ENCODE measurements around the gene APOL3.
"Not testable (repeated sequence)": the region's sequence is repeated elsewhere in the genome, so short reads cannot be mapped to it uniquely, and the experiment has no call there.

The APOL3 gene

DNA sequence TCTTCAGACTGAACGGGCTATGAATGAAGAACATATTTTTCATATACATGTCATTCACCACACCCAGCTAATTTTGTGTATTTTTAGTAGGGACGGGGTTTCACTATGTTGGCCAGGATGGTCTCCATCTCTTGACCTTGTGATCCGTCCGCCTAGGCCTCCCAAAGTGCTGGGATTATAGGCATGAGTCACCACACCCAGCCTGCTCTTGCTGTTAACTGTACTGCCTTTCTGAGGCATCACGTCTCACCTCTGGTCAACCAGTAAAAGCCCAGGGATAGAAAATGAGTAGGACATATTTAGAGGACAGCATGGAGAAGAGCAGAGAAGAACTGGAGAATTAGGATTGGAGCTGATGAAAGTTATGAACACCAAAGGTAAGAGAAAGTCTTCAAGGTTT lies 55.6 kb downstream of the APOL3 start:
- H3K4me3 ChIP-seq (ENCODE audit: low read depth, low read length): no peak overlapping the region
- H3K9me3 ChIP-seq (ENCODE audit: control insufficient read depth, insufficient read depth, low read length): no peaks in the 10 kb centered on the region
- no peak overlapping the region for H3K9ac ChIP-seq (ENCODE audit: low read depth, low read length)
- H3K36me3 ChIP-seq (ENCODE audit: control insufficient read depth, insufficient read depth, low read length): no peaks in the 10 kb centered on the region
- no peaks in the 10 kb centered on the region for H3K4me1 ChIP-seq (ENCODE audit: control insufficient read depth, insufficient read depth, low read length)
- H3K27me3 ChIP-seq (ENCODE audit: control insufficient read depth, insufficient read depth, low read length): no peaks in the 10 kb centered on the region

DNA sequence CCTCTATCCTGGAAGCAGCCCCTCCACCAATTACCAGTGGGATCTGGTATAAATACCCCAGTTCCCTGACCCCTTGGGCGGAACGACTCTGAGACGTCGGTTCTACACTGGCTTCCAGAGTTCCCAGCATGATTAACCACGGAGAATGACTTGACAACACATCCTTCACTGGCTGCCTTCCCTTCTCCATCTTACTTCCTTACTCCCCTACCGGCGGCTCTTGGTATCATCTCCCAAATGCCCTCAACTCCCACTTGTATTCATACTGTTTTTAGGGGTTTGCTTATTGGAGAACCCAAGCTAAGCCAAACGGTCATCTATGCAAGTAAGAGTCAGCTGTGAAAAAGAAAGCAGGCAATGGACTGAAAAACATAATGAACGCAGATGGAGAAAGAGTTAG lies 56.1 kb downstream of the APOL3 start:
- Histone ChIP-seq H3K27me3 (ENCODE audit: control insufficient read depth, insufficient read depth, low read length) (no peaks in the 10 kb centered on the region), H3K4me1 (ENCODE audit: control insufficient read depth, insufficient read depth, low read length) (no peaks in the 10 kb centered on the region), H3K9ac (ENCODE audit: low read depth, low read length) (no peak overlapping the region), H3K9me3 (ENCODE audit: control insufficient read depth, insufficient read depth, low read length) (no peaks in the 10 kb centered on the region), H3K36me3 (ENCODE audit: control insufficient read depth, insufficient read depth, low read length) (no peaks in the 10 kb centered on the region), H3K4me3 (ENCODE audit: low read depth, low read length) (no peak overlapping the region)

DNA sequence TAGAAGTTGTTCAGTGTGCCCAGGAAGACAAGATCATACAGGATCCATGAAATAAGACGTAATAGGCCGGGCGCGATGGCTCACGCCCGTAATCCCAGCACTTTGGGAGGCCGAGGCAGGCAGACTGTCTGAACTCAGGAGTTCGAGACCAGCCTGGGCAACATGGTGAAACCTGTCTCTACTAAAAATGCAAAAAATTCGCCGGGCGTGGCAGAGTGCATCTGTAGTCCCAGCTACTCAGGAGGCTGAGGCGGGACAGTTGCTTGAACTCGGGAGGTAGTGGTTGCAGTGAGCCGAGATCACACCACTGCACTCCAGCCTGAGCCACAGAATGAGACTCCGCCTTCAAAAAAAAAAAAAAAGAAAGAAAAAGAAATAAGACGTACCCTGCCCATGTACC lies 56.7 kb downstream of the APOL3 start:
- no peaks in the 10 kb centered on the region for H3K36me3 ChIP-seq (ENCODE audit: control insufficient read depth, insufficient read depth, low read length)
- no peak overlapping the region for H3K9ac ChIP-seq (ENCODE audit: low read depth, low read length)
- H3K9me3 ChIP-seq (ENCODE audit: control insufficient read depth, insufficient read depth, low read length): no peaks in the 10 kb centered on the region
- H3K4me1 ChIP-seq (ENCODE audit: control insufficient read depth, insufficient read depth, low read length): no peaks in the 10 kb centered on the region
- H3K27me3 ChIP-seq (ENCODE audit: control insufficient read depth, insufficient read depth, low read length): no peaks in the 10 kb centered on the region
- no peak overlapping the region for H3K4me3 ChIP-seq (ENCODE audit: low read depth, low read length)

DNA sequence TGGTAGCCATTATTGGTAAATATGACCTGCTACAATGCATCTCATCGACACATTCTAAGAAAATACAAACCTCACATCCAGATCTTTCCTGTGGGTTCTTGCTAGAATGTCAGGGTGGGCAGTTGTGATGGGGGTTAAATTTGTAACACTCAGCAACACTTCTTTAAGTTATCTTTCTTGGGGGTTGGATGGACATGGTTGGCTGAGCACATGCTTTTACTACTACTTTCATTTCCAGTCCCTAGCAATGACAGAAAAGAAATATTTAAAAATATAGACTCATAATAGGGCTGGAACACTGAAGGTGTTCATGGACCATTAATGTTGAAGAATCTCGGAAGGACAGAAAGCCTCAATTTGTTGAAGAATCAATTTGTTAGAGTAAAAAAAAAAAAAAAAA lies 57.6 kb downstream of the APOL3 start:
- Histone ChIP-seq H3K4me1 (ENCODE audit: control insufficient read depth, insufficient read depth, low read length) (no peaks in the 10 kb centered on the region), H3K9me3 (ENCODE audit: control insufficient read depth, insufficient read depth, low read length) (no peaks in the 10 kb centered on the region), H3K27me3 (ENCODE audit: control insufficient read depth, insufficient read depth, low read length) (no peaks in the 10 kb centered on the region), H3K9ac (ENCODE audit: low read depth, low read length) (no peak overlapping the region), H3K4me3 (ENCODE audit: low read depth, low read length) (no peak overlapping the region), H3K36me3 (ENCODE audit: control insufficient read depth, insufficient read depth, low read length) (no peaks in the 10 kb centered on the region)

DNA sequence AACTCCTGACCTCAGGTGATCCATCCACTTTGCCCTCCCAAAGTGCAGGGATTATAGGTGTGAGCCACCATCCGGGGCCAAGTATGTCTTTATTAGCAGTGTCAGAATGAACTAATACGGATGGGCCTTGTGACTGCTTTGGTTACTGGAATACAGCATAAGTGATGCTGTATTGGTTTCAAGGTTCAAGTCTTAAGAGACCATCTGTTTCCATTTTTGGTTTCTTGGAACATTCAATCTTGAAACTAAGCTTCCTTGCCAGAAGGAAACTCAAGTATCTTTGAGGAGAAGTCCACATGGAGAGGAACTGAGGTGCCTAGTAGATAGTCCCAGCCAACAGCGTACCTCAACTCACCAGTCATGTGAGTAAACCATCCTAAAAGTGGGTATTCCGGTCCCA lies 58.8 kb downstream of the APOL3 start:
- Histone ChIP-seq H3K27me3 (ENCODE audit: control insufficient read depth, insufficient read depth, low read length) (no peaks in the 10 kb centered on the region), H3K9me3 (ENCODE audit: control insufficient read depth, insufficient read depth, low read length) (no peaks in the 10 kb centered on the region), H3K36me3 (ENCODE audit: control insufficient read depth, insufficient read depth, low read length) (no peaks in the 10 kb centered on the region), H3K4me1 (ENCODE audit: control insufficient read depth, insufficient read depth, low read length) (no peaks in the 10 kb centered on the region), H3K4me3 (ENCODE audit: low read depth, low read length) (no peak overlapping the region), H3K9ac (ENCODE audit: low read depth, low read length) (no peak overlapping the region)

DNA sequence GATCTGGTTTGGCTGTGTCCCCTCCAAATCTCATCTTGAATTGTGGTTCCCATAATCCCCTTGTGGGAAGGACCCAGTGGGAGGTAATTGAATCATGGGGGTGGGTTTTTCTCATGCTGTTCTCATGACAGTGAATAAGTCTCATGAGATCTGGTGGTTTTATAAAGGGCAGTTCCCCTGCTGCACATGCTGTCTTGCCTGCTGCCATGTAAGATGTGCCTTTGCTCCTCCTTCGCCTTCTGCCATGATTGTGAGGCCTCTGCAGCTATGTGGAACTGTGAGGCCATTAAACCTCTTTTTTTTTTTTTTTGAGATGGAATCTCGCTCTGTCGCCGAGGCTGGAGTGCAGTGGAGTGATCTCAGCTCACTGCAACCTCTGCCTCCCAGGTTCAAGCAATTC lies 59.6 kb downstream of the APOL3 start:
- H3K27me3 ChIP-seq (ENCODE audit: control insufficient read depth, insufficient read depth, low read length); H3K4me1 ChIP-seq (ENCODE audit: control insufficient read depth, insufficient read depth, low read length); H3K36me3 ChIP-seq (ENCODE audit: control insufficient read depth, insufficient read depth, low read length); H3K9me3 ChIP-seq (ENCODE audit: control insufficient read depth, insufficient read depth, low read length); H3K4me3 ChIP-seq (ENCODE audit: low read depth, low read length); H3K9ac ChIP-seq (ENCODE audit: low read depth, low read length): not testable (repeated sequence)

DNA sequence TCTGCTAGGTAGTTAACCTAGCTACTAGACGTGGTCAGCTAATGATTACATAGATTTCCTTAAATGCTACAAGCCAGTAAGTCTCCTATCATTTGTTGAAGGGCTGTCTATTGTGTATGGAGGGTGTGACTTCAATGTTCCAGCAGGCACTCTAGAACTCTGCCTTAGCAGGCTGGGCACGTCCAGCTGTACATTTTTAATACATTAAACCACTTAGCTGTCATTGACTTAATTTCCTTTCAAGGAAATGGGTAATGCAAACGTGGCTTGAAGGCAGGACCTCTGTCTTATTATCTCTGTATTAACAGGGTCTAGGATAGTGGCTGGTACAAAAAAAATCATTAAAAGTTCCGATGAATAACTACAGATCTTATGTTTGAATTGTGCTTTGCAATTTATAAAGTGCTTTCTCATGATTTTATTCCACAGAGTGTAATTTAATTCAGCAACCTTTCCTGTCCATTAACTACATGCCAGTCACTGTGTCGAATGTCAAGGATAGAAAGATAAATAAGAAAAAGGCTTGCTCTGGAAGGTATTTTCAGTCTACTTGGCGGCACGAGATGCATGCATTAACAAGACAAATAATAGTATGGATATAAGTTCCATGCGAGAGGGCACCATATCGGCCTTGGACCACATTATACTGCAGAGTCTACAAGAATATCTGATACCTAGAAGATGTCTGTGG lies 60.3 kb downstream of the APOL3 start:
- Histone ChIP-seq H3K9ac (ENCODE audit: low read depth, low read length) (no peak overlapping the region), H3K27me3 (ENCODE audit: control insufficient read depth, insufficient read depth, low read length) (no peaks in the 10 kb centered on the region), H3K4me1 (ENCODE audit: control insufficient read depth, insufficient read depth, low read length) (no peaks in the 10 kb centered on the region), H3K4me3 (ENCODE audit: low read depth, low read length) (no peak overlapping the region), H3K36me3 (ENCODE audit: control insufficient read depth, insufficient read depth, low read length) (no peaks in the 10 kb centered on the region), H3K9me3 (ENCODE audit: control insufficient read depth, insufficient read depth, low read length) (no peaks in the 10 kb centered on the region)

DNA sequence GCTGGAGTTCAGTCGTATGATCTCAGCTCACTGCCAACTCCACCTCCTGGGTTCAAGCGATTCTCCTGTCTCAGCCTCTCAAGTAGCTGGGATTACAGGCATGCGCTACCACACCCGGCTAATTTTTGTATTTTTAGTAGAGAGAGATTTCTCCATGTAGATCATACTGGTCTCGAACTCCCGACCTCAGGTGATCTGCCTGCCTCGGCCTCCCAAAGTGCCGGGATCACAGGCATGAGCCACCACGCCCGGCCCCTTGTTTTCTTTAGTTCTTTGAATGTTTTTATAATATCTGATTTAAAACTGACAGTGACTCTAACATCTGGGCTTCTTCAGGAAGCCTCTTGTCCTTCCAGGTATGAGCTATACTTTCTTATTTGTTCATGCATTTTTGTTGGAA lies 61.0 kb downstream of the APOL3 start:
- H3K9ac ChIP-seq (ENCODE audit: low read depth, low read length); H3K9me3 ChIP-seq (ENCODE audit: control insufficient read depth, insufficient read depth, low read length): not testable (repeated sequence)

DNA sequence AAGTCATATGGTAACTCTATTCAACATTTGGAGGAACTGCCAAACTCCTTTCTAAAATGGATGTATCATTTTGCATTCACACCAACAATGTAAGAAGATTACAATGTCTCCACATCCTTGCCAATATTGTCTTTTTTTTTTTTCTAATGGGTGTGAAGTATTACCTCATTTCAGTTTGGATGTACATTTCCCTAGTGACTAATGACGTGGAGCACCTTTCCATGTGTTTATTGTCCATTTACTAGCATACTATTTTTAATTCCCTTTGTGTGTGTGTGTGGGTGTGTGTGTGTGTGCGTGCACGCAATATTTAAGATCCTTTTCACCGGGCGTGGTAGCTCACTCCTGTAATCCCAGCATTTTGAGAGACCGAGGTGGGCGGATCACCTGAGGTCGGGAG lies 62.7 kb downstream of the APOL3 start:
- Histone ChIP-seq H3K9me3 (ENCODE audit: control insufficient read depth, insufficient read depth, low read length) (no peaks in the 10 kb centered on the region), H3K4me1 (ENCODE audit: control insufficient read depth, insufficient read depth, low read length) (no peaks in the 10 kb centered on the region), H3K9ac (ENCODE audit: low read depth, low read length) (no peak overlapping the region), H3K36me3 (ENCODE audit: control insufficient read depth, insufficient read depth, low read length) (no peaks in the 10 kb centered on the region), H3K4me3 (ENCODE audit: low read depth, low read length) (no peak overlapping the region), H3K27me3 (ENCODE audit: control insufficient read depth, insufficient read depth, low read length) (no peaks in the 10 kb centered on the region)

More for the DNA sequence above, 61.0 kb downstream of the APOL3 start:
- not testable (repeated sequence) for H3K36me3 ChIP-seq (ENCODE audit: control insufficient read depth, insufficient read depth, low read length); H3K4me1 ChIP-seq (ENCODE audit: control insufficient read depth, insufficient read depth, low read length); H3K27me3 ChIP-seq (ENCODE audit: control insufficient read depth, insufficient read depth, low read length); H3K4me3 ChIP-seq (ENCODE audit: low read depth, low read length)

DNA sequence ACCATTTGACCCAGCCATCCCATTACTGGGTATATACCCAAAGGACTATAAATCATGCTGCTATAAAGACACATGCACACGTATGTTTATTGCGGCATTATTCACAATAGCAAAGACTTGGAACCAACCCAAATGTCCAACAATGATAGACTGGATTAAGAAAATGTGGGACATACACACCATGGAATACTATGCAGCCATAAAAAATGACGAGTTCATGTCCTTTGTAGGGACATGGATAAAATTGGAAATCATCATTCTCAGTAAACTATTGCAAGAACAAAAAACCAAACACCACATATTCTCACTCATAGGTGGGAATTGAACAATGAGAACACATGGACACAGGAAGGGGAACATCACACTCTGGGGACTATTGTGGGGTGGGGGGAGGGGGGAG lies 69.8 kb downstream of the APOL3 start:
- not testable (repeated sequence) for H3K4me3 ChIP-seq (ENCODE audit: low read depth, low read length); H3K9ac ChIP-seq (ENCODE audit: low read depth, low read length); H3K4me1 ChIP-seq (ENCODE audit: control insufficient read depth, insufficient read depth, low read length); H3K36me3 ChIP-seq (ENCODE audit: control insufficient read depth, insufficient read depth, low read length); H3K27me3 ChIP-seq (ENCODE audit: control insufficient read depth, insufficient read depth, low read length); H3K9me3 ChIP-seq (ENCODE audit: control insufficient read depth, insufficient read depth, low read length)
